Measurements from ENCODE around the gene SDR39U1.

DNA sequence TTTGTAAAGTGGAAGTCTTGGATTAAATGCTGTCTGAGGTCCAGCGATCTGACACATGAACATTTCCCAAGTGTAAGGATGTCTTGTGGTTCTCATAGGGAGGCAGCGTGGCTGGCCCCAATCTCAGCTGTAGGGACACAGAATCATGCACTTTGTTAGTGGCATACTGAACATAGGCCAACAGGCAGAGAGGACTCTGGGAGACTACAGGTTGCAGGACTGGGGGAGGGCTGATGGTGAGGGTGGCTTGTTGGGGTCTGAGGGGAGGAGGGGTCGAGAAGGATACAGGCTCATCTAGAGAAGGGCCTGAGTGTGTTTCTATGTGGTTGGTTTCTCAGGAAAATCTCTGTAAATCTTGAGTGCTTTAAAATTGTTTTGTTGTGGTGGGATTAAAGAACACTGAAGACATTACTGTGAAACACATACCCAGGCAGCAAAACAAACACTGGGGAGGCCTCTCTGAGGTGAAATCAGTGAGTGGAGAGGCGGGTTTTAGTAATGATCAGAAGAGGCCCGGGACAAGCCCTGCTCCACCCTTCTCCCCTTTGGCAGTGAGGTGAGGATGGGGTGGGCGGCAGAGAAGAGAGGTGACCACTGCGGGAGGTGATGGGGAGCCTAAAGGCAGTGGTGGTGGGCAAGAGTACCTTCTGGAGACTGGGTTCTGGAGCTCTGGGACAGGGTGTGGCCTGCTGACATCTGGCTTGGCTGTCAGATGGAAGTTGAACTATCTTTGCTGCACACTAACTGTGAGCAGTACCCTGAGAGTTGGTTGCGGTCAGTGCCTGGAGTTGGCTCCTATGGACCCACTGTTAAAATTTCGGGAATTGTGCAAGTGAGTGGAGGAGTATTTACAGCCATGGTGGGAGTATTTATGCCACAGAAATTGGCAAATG is 40.5 kb downstream of the SDR39U1 start:
- TF ChIP-seq, protein P1, sequence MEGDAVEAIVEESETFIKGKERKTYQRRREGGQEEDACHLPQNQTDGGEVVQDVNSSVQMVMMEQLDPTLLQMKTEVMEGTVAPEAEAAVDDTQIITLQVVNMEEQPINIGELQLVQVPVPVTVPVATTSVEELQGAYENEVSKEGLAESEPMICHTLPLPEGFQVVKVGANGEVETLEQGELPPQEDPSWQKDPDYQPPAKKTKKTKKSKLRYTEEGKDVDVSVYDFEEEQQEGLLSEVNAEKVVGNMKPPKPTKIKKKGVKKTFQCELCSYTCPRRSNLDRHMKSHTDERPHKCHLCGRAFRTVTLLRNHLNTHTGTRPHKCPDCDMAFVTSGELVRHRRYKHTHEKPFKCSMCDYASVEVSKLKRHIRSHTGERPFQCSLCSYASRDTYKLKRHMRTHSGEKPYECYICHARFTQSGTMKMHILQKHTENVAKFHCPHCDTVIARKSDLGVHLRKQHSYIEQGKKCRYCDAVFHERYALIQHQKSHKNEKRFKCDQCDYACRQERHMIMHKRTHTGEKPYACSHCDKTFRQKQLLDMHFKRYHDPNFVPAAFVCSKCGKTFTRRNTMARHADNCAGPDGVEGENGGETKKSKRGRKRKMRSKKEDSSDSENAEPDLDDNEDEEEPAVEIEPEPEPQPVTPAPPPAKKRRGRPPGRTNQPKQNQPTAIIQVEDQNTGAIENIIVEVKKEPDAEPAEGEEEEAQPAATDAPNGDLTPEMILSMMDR (IDR thresholded peaks at IDR 0.05; ENCODE audit: low read length), result no peak
- no peak for TF ChIP-seq EZH2phosphoT487 (IDR thresholded peaks at IDR 0.05; ENCODE audit: low read length)
- TF ChIP-seq EZH2 (optimal IDR thresholded peaks at IDR 0.05; ENCODE audit: low read depth, low read length), result no peak
